Activated gamma-delta T cell treated with Interleukin-2 at 50 U/mL for 16 hours (primary cell): Measurements from ENCODE around the gene CLEC7A.

Experiments used
- DNase-seq: peaks from one replicate; pipeline ENCODE4 v3.0.0-alpha.2; 2020

CLEC7A gene

GRCh38 chr12:10130042-10130441, at the start of gene CLEC7A:
TSS of gene CLEC7A (minus strand) at chr12:10130199. CDS start at chr12:10130082, 117 bp downstream.
- DNase-seq = no peak

DNA sequence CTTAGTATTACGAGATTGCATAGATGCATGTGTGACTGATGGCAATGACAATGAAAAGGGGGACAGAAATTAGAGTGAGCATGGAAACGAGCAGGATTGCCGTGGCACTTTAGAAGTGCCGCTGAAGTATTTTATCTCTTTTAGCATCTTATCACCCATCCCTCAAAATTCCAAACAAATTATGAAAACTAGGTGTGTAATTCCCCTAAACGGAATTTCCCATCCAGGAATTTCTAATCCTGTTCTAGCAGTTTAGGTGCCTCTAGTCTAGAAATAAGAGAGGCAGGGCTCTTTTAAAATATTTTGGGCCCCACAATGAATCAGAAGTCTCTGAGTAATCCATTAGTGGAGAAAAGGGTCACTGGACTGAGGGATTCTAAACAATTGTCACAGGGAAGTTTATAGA, 49.8 kb upstream of the CLEC7A start:
- no peak for DNase-seq

DNA sequence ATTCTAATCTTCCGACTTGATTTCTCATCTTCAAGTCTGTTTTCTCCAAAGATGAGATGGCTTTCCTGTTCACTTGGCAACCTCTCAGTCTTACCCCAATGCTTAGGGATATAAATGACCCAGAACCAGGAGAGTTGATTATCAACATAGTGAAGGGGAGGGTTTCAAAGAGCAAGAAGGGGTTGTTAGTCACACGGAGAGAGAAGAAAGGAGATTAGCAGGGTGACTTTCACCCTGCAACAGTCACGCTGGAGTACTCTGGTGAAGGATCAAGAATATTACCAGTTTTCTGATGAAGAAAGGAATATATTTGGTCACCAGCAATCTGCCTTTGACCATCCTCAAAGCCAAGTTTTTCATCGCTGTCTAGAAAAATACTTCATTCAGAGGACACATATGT, 48.8 kb upstream of the CLEC7A start, which contains the start of gene TMEM52B:
Gene TMEM52B, plus strand, starts transcription at position 212 of the 400 bp plus-strand sequence. CDS start 543 bp downstream, outside the sequence.
- DNase-seq = no peak

- no peak for DNase-seq
Measured at GRCh38 chr12:10175846-10176636, 46.0 kb upstream of the CLEC7A start.

DNA sequence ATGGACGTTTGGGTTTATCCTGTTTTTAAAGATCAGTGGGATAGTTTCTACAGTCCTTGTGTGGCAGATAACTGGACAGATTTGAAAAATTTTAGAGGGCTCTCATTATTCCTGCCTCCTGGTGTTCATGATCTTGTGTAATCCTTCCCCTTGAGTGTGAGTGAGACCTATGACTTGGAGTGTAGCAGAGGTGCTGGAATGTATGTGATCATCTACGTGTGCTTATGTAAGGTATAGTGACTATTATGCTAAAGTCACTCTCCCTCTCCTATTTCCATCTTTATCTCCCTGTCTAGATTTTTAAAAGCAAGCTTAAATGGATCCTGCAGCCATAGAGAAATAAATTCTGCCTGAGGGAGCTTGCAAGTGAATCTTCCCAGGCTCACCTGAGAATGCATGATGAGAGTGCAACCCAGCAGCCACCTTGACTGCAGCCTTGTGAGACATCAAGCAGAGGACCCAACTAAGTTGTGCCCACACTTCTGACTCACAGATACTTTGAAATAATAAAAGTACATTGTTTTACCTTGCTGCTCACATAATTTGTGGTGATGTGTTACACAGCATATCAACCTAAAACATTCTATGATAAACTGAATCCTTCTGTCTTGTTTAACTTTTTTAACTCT, 45.1 kb upstream of the CLEC7A start:
- DNase-seq = no peak

GRCh38 chr12:10171973-10172728, 42.2 kb upstream of the CLEC7A start, which contains the start of gene OLR1:
TSS of gene OLR1 (minus strand) at chr12:10172132. CDS start at chr12:10172077, 55 bp downstream.
- DNase-seq = no peak

- no peak for DNase-seq
Measured at GRCh38 chr12:10170216-10170615, 40.2 kb upstream of the CLEC7A start.

- no peak for DNase-seq
Measured at GRCh38 chr12:10169104-10169503, 39.1 kb upstream of the CLEC7A start.

GRCh38 chr12:10167599-10167998, 37.6 kb upstream of the CLEC7A start:
- DNase-seq = no peak

GRCh38 chr12:10165421-10165820, 35.4 kb upstream of the CLEC7A start:
- DNase-seq = no peak

DNA sequence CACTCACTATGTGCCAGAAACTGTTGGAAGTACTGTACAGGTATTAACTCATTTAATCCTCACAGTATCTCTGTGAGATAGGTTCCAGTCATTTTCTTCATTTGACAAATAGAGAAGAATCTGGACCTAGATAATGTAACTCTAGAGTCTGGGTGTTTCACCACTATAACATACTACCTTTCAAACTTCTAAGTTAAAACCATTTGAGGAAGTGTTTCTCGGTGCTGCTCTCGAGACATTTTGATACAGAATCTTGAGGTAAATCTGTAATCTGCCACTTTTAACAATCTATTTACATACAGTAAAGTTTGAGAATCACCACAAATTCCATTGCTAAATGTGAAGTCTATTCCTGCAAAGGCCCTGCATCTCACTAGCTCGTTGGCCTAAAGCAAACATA, 33.1 kb upstream of the CLEC7A start:
- DNase-seq = no peak

DNA sequence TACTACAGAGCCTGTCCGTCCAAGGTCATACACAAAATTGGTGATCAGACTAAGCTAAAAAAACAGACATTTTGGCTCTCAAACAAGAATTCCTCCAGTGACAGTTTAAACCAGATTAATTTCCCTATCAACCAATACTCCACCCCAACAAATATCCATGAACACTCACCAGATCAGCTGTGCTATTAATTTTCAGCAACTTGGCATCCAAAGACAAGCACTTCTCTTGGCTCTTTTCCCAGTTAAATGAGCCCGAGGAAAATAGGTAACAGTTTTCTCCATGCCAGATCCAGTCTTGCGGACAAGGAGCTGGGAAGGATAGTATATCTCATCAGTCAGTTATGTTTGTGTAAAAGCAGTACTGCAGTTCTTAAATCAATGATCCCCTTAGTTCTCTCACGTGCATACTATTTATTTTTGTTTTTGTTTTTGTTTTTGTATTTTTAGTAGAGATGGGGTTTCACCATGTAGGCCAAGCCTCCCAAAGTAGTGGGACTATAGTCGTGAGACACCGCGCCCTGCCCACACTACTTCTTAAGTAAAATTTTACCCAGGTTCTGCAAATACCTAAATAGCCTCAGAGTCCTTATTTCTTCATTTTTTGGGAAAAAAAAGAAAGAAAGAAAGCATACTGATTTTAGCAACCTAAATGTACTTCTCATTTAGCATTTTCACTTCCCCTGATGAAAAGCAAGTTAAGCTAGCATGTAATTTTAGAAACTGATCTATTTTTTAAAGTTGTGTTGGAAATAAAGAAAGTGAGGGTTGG, 30.8 kb upstream of the CLEC7A start:
- DNase-seq = no peak

DNA sequence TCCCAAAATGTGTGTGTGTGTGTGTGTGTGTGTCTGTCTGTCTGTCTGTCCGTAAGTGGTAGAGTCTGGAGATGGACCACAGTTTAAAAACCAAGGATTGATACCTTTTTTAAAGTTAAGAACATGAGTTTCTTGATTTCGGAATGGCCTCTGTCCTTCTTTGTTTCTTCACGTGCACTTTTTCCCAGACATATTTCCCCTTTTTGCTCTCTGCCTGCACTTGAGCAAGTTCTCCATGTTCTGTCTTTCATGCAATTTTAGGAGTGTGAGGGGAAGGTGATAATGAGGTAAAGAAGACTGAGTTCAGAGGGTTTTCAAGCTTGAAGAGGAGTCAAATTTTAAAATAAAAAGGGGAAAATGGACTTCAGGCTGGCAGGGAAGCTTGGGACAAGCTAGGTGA, 29.3 kb upstream of the CLEC7A start:
- no peak for DNase-seq

DNA sequence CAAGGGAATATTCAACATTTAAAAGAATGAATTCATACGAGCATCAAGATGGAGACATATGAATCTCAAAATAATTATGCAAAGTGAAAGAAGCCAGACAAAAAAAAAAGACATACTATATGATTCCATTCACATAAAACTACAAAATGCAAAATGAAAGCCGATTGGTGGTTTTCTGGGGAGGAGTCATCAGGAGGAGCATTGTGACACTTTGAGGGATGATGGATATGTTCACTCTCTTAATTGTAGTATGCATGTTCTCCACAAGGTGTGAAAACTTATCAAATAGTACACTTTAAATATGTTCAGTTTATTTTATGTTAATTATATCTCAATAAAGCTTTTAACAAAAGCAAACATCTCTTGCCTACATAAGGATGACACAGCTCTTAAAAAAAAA, 28.4 kb upstream of the CLEC7A start:
- no peak for DNase-seq

- no peak for DNase-seq
Measured at GRCh38 chr12:10155966-10156365, 26.0 kb upstream of the CLEC7A start.

DNA sequence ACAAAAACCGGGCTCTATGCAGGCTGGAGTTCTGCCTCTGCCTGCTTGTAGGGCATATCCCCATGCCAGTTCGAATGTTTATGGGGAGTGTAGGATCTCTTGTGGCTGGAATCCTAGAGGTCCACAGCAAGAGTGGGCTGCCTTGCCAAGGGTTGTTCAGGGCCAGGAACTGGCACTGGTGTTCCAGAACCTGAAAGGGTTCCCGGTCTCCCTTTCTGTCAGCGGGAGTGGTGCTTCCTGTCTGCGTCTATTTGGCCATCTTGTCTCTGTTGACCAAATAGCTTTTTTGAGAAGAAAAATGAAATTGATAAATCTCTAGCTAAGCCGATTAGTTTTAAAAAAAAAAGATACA, 24.1 kb upstream of the CLEC7A start:
- DNase-seq = no peak

GRCh38 chr12:10153271-10154144, 23.5 kb upstream of the CLEC7A start:
- DNase-seq = peak; percentile 46

GRCh38 chr12:10151621-10152020, 21.6 kb upstream of the CLEC7A start:
- DNase-seq = no peak

- no peak for DNase-seq
Measured at GRCh38 chr12:10147714-10148403, 17.9 kb upstream of the CLEC7A start.

- DNase-seq = no peak
Measured at GRCh38 chr12:10142976-10143589, 13.1 kb upstream of the CLEC7A start.

DNA sequence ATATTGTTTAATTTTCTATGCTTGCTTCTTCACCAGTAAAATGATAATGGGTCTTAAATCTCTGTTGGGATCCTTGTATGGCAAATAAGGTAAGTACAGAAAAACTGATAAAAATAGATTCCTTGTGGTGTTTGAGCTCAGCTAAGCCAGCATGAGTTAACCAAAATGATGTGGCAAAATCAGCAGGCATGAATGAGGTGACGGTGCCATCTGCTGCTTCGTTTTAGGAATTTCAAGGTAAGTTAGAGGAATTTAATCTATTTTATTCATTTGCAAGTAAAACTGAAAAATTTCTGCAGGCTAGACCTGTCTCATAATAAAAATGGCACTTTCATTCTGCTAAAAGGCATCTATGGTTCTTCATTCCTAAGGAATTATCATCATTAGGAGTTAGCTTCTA, 10.0 kb upstream of the CLEC7A start:
- DNase-seq = peak; percentile 22
